ENCODE results near the gene UCP2. TPM values are rescaled to one million over a fixed set of nuclear protein-coding genes. Genes with fewer than 3 reads are reported as not detected.

The UCP2 gene
- total and polyA plus RNA-seq, 2 donors (not counting 3 experiments of a cell fraction or from before 2014, with no cell fraction given) = 16.5 to 24.0 TPM

DNA sequence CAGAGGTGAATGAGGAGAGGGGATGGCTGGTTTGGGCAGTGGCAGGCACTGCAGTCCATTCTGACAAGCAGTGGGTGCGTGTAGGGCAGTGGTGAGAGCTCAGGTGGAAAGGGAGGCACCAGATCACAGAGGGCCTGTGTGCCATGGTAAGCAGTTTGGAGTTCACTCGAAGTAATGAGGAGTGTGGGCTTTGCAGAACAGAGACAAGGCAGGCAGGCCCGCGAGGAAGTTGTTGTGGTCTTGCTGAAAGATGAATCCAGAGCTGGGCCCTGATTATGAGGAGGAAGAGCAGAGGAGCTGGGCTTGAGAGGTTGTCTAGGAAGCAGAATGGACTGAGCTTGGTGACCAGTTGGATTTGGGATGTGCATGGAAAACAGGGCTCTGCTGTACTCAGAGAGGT, 33.4 kb downstream of the UCP2 start:
- intact Hi-C loops (cut with micrococcal nuclease) (no loop called here), dilution Hi-C loops (cut with MboI; ENCODE audit: extremely low pct_ligation_motif_present, low sequenced_read_pairs) (no loop called here)
- no peak overlapping the region for H2AFZ ChIP-seq (ENCODE audit: low read depth, low read length)
- BruUV-seq (replicated peaks) = no TSS peak
- no peak overlapping the region for H3K9ac ChIP-seq (replicated peaks; ENCODE audit: extremely low read depth, insufficient read depth, low read length)
- no peaks in the 10 kb centered on the region for H3K4me1 ChIP-seq (ENCODE audit: control insufficient read depth, extremely low read depth, insufficient read depth, low read length)
- no peak overlapping the region for H3K27ac ChIP-seq (ENCODE audit: insufficient read depth, low read depth, low read length)
- DNase-seq (ENCODE audit: low read depth, low spot score) (no peak), FAIRE-seq (no peak)
- no peaks in the 10 kb centered on the region for H3K27me3 ChIP-seq (ENCODE audit: control insufficient read depth in 2 of 2, insufficient read depth in 2 of 2, low read length in 2 of 2)
- no peaks in the 10 kb centered on the region for H4K20me1 ChIP-seq (replicated peaks; ENCODE audit: control insufficient read depth, extremely low read depth, insufficient read depth, low read length)
- no peaks in the 10 kb centered on the region for H3K36me3 ChIP-seq (ENCODE audit: control insufficient read depth in 2 of 2, extremely low read depth in 1 of 2, insufficient read depth in 2 of 2, low read length in 2 of 2)
- H3K9me1 ChIP-seq (replicated peaks; ENCODE audit: control insufficient read depth, extremely low read depth, insufficient read depth, low read length) = no peaks in the 10 kb centered on the region
- H3K4me2 ChIP-seq (ENCODE audit: insufficient read depth, low read length) = no peak overlapping the region
- H3K79me2 ChIP-seq (ENCODE audit: control insufficient read depth, insufficient read depth, low read length) = no peaks in the 10 kb centered on the region
- ChIA-PET POLR2A (no interaction called here), CTCF (no interaction called here)
- no peak for TF ChIP-seq GATA2 (IDR thresholded peaks at IDR 0.05; ENCODE audit: insufficient read depth, insufficient read length, low read depth, low read length)
- TF ChIP-seq JUN (IDR thresholded peaks at IDR 0.05; ENCODE audit: borderline replicate concordance, insufficient read depth, insufficient read length, low read depth) = no peak
- no peak for TF ChIP-seq POLR2AphosphoS5 (IDR thresholded peaks at IDR 0.05; ENCODE audit: insufficient read depth, low read depth, low read length)
- no peak for TF ChIP-seq POLR2A (IDR thresholded peaks at IDR 0.05; ENCODE audit: low read depth, low read length)
- TF ChIP-seq, protein P1, sequence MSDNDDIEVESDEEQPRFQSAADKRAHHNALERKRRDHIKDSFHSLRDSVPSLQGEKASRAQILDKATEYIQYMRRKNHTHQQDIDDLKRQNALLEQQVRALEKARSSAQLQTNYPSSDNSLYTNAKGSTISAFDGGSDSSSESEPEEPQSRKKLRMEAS (IDR thresholded peaks at IDR 0.05; ENCODE audit: insufficient read depth, insufficient read length) = no peak
- TF ChIP-seq MYC (IDR thresholded peaks at IDR 0.05; ENCODE audit: low read depth, low read length) = no peak
- TF ChIP-seq FOS (IDR thresholded peaks at IDR 0.05; ENCODE audit: borderline replicate concordance, insufficient read depth, low read length) = no peak
- no peak for TF ChIP-seq EZH2 (IDR thresholded peaks at IDR 0.05; ENCODE audit: borderline replicate concordance, low read depth, low read length, severe bottlenecking)
- TF ChIP-seq, protein P2, sequence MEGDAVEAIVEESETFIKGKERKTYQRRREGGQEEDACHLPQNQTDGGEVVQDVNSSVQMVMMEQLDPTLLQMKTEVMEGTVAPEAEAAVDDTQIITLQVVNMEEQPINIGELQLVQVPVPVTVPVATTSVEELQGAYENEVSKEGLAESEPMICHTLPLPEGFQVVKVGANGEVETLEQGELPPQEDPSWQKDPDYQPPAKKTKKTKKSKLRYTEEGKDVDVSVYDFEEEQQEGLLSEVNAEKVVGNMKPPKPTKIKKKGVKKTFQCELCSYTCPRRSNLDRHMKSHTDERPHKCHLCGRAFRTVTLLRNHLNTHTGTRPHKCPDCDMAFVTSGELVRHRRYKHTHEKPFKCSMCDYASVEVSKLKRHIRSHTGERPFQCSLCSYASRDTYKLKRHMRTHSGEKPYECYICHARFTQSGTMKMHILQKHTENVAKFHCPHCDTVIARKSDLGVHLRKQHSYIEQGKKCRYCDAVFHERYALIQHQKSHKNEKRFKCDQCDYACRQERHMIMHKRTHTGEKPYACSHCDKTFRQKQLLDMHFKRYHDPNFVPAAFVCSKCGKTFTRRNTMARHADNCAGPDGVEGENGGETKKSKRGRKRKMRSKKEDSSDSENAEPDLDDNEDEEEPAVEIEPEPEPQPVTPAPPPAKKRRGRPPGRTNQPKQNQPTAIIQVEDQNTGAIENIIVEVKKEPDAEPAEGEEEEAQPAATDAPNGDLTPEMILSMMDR (IDR thresholded peaks at IDR 0.05; ENCODE audit: extremely low read depth in 1 of 2, insufficient read depth in 1 of 2, low read depth in 1 of 2, low read length in 2 of 2) = no peak
- no peaks in the 10 kb centered on the region for H3K9me3 ChIP-seq (replicated peaks; ENCODE audit: control insufficient read depth, insufficient read depth, low read length)
- H3K4me3 ChIP-seq (replicated peaks in 1 of 3; ENCODE audit: insufficient read depth in 1 of 3, low read depth in 1 of 3, low read length in 3 of 3) = no peak overlapping the region
